NCI-H2196 (cell line): ENCODE data around the gene ARHGEF3.

Experiments used
- DNase-seq: peaks from one replicate; lab custom pipeline; 2025; ENCODE audit not compliant: unreplicated experiment; lab: John Stamatoyannopoulos, UW

The ARHGEF3 gene

GRCh38 chr3:56688191-56688590 is 113.6 kb downstream of the ARHGEF3 start:
- DNase-seq: no peak

GRCh38 chr3:56684029-56684428 is 117.7 kb downstream of the ARHGEF3 start:
- no peak for DNase-seq

GRCh38 chr3:56683122-56683817 is 118.5 kb downstream of the ARHGEF3 start, which contains the start of gene TASOR:
Gene TASOR, minus strand, starts transcription at chr3:56683265. Its CDS starts 259 bp downstream, at chr3:56683006.
- DNase-seq: peak; percentile 78

- peak; percentile 12 for DNase-seq
These were observed 119.2 kb downstream of the ARHGEF3 start for GRCh38 chr3:56682462-56683121.

- no peak for DNase-seq
These were observed 119.7 kb downstream of the ARHGEF3 start for GRCh38 chr3:56681984-56682461.

GRCh38 chr3:56680054-56680580 is 121.6 kb downstream of the ARHGEF3 start:
- DNase-seq: no peak
